CD4-positive, alpha-beta T cell treated with Interleukin-15 for 4 hours (primary cell): ENCODE data around the gene SORCS1.

Experiments used
- DNase-seq: peaks from one replicate; pipeline ENCODE4 v3.0.0-alpha.2; 2020; ENCODE audit warnings: low spot score

Gene SORCS1

GRCh38 chr10:106741006-106741530 is 423.4 kb downstream of the SORCS1 start:
- no peak for DNase-seq

- DNase-seq = no peak
These were observed 424.4 kb downstream of the SORCS1 start for GRCh38 chr10:106740071-106740470.

GRCh38 chr10:106734220-106734619 is 430.3 kb downstream of the SORCS1 start:
- DNase-seq = no peak

- no peak for DNase-seq
These were observed 436.3 kb downstream of the SORCS1 start for GRCh38 chr10:106728232-106728631.

GRCh38 chr10:106727170-106727569 is 437.3 kb downstream of the SORCS1 start:
- DNase-seq = no peak

GRCh38 chr10:106722524-106722923 is 442.0 kb downstream of the SORCS1 start:
- no peak for DNase-seq

- DNase-seq = no peak
These were observed 443.8 kb downstream of the SORCS1 start for GRCh38 chr10:106720683-106721082.

GRCh38 chr10:106716381-106716780 is 448.1 kb downstream of the SORCS1 start:
- no peak for DNase-seq

GRCh38 chr10:106714734-106715555 is 449.6 kb downstream of the SORCS1 start:
- DNase-seq = no peak

- no peak for DNase-seq
These were observed 450.7 kb downstream of the SORCS1 start for GRCh38 chr10:106713846-106714245.

- no peak for DNase-seq
These were observed 451.5 kb downstream of the SORCS1 start for GRCh38 chr10:106712988-106713387.

- peak; percentile 1 for DNase-seq
These were observed 453.1 kb downstream of the SORCS1 start for GRCh38 chr10:106711313-106711906.

GRCh38 chr10:106708506-106708905 is 456.0 kb downstream of the SORCS1 start:
- DNase-seq = no peak

- no peak for DNase-seq
These were observed 456.8 kb downstream of the SORCS1 start for GRCh38 chr10:106707657-106708056.

- DNase-seq = no peak
These were observed 458.4 kb downstream of the SORCS1 start for GRCh38 chr10:106706127-106706526.

- peak; percentile 6 for DNase-seq
These were observed 458.8 kb downstream of the SORCS1 start for GRCh38 chr10:106705681-106706100.

GRCh38 chr10:106696239-106696638 is 468.3 kb downstream of the SORCS1 start:
- DNase-seq = no peak

GRCh38 chr10:106694696-106695095 is 469.8 kb downstream of the SORCS1 start:
- no peak for DNase-seq

GRCh38 chr10:106682175-106682574 is 482.3 kb downstream of the SORCS1 start:
- DNase-seq = no peak

GRCh38 chr10:106680061-106680460 is 484.4 kb downstream of the SORCS1 start:
- no peak for DNase-seq

GRCh38 chr10:106679314-106679713 is 485.2 kb downstream of the SORCS1 start:
- DNase-seq = no peak

- no peak for DNase-seq
These were observed 491.9 kb downstream of the SORCS1 start for GRCh38 chr10:106672517-106673175.

- no peak for DNase-seq
These were observed 502.8 kb downstream of the SORCS1 start for GRCh38 chr10:106661767-106662140.
